Activated CD4-positive, alpha-beta T cell treated with anti-CD3 and anti-CD28 coated beads, Interleukin-2, amount 50 U/mL, for 24 hours (primary cell): Measurements from ENCODE around the gene FGF16.
"Not testable (repeated sequence)": the region's sequence is repeated elsewhere in the genome, so short reads cannot be mapped to it uniquely, and the experiment has no call there.

ENCODE experiments used
- DNase-seq, 2 donors: peaks; one replicate each; pipeline ENCODE4 v3.0.0-alpha.2; 2020; ENCODE audit warnings: low read depth in 1 of 2, low spot score in 1 of 2

Gene FGF16

DNA sequence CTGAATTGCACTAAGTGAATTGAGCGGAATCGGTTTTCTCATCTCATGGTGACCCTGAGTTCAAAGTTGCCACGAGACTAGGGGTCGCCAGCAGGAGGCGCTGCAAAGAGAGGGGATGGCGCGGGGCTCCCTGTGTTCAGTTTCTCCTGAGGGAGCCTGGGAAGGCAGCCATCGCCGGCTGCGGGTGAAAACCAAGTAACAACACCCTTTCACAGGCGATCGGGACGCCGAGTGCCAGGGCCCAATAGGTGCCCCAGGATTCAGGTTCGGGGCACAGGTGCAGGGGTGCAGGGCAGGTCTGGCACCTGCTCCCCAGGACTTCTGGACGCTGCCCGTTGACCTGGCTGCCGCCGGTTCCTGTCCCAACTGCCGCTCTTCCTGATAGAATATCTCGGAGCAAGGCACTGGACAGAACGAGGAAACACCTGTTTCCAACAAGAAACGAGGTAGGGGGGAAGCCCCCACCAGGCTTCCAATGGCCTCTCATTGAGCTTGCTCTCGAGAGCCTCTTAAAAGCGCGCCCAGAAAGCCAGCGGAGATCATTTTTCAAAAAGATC is 1.1 kb upstream of the FGF16 start:
- DNase-seq = no peak

DNA sequence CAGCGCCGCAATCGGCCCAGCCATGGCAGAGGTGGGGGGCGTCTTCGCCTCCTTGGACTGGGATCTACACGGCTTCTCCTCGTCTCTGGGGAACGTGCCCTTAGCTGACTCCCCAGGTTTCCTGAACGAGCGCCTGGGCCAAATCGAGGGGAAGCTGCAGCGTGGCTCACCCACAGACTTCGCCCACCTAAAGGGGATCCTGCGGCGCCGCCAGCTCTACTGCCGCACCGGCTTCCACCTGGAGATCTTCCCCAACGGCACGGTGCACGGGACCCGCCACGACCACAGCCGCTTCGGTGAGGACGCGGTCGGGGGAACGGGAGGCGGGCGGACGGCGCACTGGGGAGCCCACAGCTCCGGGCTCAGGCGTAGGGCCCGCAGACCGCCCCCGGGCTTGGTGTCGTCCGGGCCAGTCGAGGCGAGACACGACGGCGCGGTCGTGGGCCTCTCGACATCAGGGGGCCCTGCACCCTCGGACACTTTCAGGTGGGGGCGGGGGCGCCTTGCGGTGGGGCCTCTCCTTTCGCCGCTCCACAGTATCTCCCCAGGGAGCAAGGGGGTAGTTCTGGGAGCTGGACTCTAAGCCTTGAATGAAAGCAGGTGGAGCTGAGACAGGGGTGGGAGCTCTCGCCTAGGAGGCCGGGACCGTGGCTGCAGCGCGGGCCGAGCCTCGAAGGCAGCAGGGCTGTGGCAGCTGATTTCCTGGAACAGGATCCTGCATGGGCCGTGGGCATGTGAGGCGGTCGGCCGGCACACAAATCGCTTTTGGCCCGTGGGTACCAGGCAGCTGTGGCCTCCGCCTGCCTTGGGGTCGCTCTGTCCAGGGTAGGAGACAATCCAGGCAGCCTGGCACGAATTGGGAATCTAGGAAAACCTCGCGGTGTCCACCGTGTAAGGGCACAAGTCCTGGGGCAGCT is 722 bp downstream of the FGF16 start:
- no peak for DNase-seq

GRCh38 chrX:77450415-77450814 is 3.2 kb downstream of the FGF16 start:
- no peak for DNase-seq

DNA sequence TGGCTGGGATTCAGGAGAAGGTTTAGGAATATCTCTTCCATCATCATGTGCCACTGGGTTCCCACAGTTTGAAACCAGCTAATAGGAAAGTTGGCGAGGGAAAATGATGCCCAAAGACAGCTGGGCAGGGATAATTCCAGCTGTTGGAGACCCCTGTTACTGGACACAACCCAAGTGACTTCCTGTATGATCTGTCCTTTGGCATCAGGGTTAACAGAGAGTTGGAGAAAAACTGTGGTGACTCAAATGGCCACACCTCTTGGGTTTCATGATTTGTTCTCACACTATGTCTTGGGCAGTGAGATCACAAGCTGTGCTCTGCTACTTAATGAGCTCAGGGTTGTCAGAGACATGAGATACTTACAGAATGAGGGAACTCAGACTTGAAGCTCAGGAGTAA is 3.8 kb downstream of the FGF16 start:
- no peak for DNase-seq

- DNase-seq = no peak
These were observed 6.0 kb downstream of the FGF16 start for GRCh38 chrX:77453190-77453589.

DNA sequence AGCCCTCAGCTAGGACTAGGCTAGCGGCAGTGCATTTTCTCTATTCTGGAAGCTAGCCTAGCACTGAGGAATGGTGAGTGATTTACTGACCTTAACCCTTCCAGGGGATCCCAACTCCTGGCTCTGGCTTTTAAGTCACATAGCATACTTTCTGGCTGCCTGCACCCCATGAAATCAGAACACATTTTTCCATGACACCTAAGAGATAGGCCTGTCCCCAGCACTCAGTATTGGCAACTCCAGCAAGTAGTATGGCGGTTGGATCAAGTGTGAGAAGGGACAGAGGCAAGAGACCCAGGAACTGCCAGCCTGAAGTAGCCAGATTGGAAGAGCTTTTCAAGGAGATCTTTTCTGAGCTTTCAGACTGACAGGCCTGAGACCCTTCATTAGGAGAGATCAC is 8.2 kb downstream of the FGF16 start:
- no peak for DNase-seq

DNA sequence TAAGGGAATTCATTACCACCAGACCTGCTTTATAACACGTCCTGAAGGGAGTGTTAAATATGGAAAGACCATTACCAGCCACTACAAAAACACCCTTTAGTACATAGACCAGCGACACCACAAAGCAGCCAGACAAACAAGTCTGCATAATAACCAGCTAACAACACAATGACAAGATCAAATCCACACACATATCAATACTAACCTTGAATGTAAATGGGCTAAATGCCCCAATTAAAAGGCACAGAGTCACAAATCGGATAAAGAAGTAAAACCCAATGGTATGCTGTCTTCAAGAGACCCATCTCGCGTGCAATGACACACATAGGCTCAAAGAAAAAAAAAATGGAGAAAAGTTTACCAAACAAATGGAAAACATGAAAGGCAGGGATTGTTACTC is 36.9 kb downstream of the FGF16 start:
- DNase-seq = no peak

- DNase-seq = no peak
These were observed 46.7 kb downstream of the FGF16 start for GRCh38 chrX:77493677-77494553.

DNA sequence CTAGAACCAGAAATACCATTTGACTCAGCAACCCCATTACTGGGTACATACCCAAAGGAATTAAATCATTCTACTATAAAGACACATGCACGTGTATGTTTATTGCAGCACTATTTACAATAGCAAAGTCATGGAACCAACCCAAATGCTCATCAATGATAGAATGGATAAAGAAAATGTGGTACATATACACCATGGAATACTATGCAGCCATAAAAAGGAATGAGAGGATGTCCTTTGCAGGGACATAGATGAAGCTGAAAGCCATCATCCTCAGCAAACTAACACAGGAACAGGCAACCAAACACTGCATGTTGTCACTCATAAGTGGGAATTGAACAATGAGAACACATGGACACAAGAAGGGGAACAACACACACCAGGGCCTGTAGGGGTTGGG is 53.0 kb downstream of the FGF16 start:
- DNase-seq = not testable (repeated sequence)

DNA sequence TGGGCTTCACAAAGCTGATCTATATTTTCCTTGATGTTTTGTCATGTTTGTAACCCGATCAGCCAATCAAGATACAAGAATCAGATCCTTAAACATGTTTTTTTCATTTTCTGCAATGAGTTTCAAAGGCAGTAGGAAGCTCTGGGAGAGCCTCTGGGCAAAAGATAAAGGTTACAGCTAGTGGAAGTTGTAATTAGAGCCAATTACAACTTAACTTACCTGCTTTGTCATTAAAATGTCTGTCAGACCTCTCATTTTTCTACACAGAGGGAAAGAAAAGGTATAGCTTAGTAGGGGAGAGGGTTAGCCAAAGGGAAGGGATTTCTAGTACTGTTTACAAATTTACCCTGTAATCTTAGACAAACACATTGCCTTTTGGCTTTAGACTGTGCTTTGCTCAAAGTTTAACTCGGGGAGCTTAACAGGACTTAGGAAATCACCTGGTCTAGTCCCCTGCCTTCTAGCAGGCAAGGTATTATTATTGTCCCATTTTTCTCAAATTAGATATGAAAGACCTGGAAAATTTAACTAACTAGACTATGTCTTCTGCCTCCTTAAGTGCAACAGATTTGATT is 55.8 kb downstream of the FGF16 start:
- DNase-seq = no peak

DNA sequence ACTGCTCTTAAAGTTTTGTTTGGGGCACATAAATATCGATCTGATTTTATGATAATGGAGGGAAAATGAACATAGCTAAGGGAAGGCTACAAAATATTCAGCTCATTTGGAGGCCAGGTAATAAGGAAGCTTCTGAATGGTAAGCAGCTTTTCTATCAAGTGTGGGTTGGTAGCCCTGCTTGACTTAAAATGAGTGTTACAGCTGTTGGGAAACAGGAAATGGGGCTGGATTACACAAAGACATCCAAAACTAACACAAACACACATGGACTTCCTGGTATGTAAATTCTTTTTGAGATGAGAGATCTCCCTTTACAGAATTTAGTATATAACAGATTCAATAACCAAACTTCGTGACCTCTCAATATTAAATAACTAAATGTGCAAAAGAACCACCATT is 58.0 kb downstream of the FGF16 start:
- DNase-seq = no peak
